Left lung (tissue), 10 donors: ENCODE data around the gene MAN1C1. TPM values are rescaled to one million over a fixed set of nuclear protein-coding genes. Genes with fewer than 3 reads are reported as not detected.

Experiments used
- ATAC-seq: fragments of 200-7000 bp; cut with Tn5 transposase; one replicate; pipeline ENCODE4 v1.9.1; 2020; ENCODE audit warnings: moderate library complexity
- DNase-seq, 4 donors: peaks; one replicate each; pipeline ENCODE4 v3.0.0-alpha.2; 2013 to 2020
- H3K27ac ChIP-seq, 2 donors: fragments of 200-600 bp; sonication (generic) in 1 of 2; one replicate each; pipeline versions ENCODE4 v1.5.0 to v1.8.0; 2020 to 2021
- H3K27me3 ChIP-seq, 2 donors: fragments of 200-600 bp; sonication (generic) in 1 of 2; one replicate each; pipeline versions ENCODE4 v1.5.0 to v1.8.0; 2020 to 2021
- H3K36me3 ChIP-seq, 2 donors: fragments of 200-600 bp; sonication (generic) in 1 of 2; one replicate each; pipeline versions ENCODE4 v1.5.0 to v1.8.0; 2020 to 2021
- H3K4me1 ChIP-seq, 2 donors: fragments of 200-600 bp; one replicate each; pipeline ENCODE4 v1.8.0; 2021
- H3K4me3 ChIP-seq, 2 donors: fragments of 200-600 bp; sonication (generic) in 1 of 2; one replicate each; pipeline versions ENCODE4 v1.5.0 to v1.8.0; 2020 to 2021; ENCODE audit warnings: mild to moderate bottlenecking in 1 of 2
- H3K9me3 ChIP-seq, 2 donors: fragments of 200-600 bp; sonication (generic) in 1 of 2; one replicate each; pipeline versions ENCODE4 v1.5.0 to v1.8.0; 2020 to 2021
- intact Hi-C, 2 donors: fragments of 100-400 bp; cut with DNase I; formaldehyde crosslinking; loops; one replicate each; pipeline versions ENCODE4 v1.11.2 to v1.14.2; 2022
- polyA plus RNA-seq, 6 donors: library from polyadenylated mRNA; unstranded; fragments of 120-200 nt; gene quantifications; one replicate each; pipeline ENCODE4 v1.2.1, GENCODE V29; 2013; ENCODE audit not compliant: insufficient read length in 6 of 6
- total RNA-seq, 2 donors: library from RNA; stranded (reverse); fragmentation: NEBNext Ultra II Directional; extraction: Animal tissue kit (Norgen Biotek cat#: 25700); gene quantifications; one replicate each; pipeline ENCODE4 v1.2.1, GENCODE V29; 2021
- TF ChIP-seq, protein P1 (sequence below), 2 donors: fragments of 200-600 bp; sonication (generic) in 1 of 2; IDR thresholded peaks; one replicate each; pipeline versions ENCODE4 v1.5.0 to v1.8.0; 2021; ENCODE audit warnings: antibody characterized with exemption in 2 of 2
- donor health status: DM: no; HTN: yes; CAD: no.
- donor health status: DM: no; HTN: no; CAD: no.

Gene MAN1C1
- total and polyA plus RNA-seq, 8 donors: 14.9 to 20.3 (median 16.1) TPM

DNA sequence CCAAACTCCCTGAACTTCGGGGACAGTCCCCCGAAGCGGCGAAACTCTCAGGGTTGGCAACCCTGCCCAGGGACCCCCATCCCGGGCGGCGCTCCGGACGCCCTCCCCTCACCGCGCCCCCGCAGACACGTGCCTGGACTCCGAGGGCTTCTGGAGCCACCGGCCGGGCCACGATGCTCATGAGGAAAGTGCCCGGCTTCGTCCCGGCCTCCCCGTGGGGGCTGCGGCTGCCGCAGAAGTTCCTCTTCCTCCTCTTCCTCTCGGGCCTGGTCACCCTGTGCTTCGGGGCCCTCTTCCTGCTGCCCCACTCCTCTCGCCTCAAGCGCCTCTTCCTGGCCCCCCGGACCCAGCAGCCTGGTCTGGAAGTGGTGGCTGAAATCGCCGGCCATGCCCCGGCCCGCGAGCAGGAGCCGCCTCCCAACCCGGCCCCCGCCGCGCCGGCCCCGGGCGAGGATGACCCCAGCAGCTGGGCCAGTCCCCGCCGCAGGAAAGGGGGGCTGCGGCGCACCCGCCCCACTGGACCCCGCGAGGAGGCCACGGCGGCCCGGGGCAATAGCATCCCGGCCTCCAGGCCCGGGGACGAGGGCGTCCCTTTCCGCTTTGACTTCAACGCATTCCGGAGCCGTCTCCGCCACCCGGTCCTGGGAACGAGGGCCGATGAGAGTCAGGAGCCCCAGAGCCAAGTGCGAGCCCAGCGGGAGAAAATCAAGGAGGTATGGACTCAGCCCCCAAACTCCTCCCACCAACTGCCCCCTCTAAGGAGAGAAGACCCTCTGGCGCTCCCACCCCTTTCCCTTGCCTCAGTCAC lies 1.2 kb downstream of the MAN1C1 start:
- Histone ChIP-seq H3K36me3 (no peaks in the 10 kb centered on the region), H3K9me3 (no peaks in the 10 kb centered on the region), H3K4me1 (peaks cover 5 to 41% of the 10 kb centered on the region in 2 donors), H3K4me3 (peak overlapping the region; percentile 71 to 82), H3K27me3 (peaks cover 0 to 12% of the 10 kb centered on the region in 2 donors), H3K27ac (peak overlapping the region; percentile 13 to 65)
- intact Hi-C loops: loop anchor here in 1 of 2 donors (10.0 kb wide), 1 partner anchor 127 kb away; no protein-coding TSS in a partner anchor
- ATAC-seq: no peak
- peak in 1 of 4 donors; percentile 84 for DNase-seq
- TF ChIP-seq, protein P1, sequence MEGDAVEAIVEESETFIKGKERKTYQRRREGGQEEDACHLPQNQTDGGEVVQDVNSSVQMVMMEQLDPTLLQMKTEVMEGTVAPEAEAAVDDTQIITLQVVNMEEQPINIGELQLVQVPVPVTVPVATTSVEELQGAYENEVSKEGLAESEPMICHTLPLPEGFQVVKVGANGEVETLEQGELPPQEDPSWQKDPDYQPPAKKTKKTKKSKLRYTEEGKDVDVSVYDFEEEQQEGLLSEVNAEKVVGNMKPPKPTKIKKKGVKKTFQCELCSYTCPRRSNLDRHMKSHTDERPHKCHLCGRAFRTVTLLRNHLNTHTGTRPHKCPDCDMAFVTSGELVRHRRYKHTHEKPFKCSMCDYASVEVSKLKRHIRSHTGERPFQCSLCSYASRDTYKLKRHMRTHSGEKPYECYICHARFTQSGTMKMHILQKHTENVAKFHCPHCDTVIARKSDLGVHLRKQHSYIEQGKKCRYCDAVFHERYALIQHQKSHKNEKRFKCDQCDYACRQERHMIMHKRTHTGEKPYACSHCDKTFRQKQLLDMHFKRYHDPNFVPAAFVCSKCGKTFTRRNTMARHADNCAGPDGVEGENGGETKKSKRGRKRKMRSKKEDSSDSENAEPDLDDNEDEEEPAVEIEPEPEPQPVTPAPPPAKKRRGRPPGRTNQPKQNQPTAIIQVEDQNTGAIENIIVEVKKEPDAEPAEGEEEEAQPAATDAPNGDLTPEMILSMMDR (IDR thresholded peaks at IDR 0.05): no peak

DNA sequence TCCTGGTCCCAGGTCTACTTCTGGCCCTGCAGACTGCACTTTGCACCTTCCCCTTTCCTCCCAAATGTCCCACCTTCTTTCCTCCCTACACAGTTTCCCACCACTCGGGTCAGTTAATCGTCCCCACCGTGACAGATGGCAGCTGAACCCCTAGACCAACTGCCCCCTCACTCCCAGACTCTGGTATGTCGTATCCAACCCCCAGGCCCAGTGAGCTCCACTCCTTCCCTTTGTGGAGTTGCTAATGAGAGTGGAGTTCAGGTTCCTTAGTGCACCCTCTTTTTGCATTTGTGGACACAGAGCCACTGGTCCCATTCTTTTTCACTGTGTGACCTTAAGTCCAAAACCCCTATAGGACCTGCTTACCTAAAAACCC lies 1.8 kb downstream of the MAN1C1 start:
- DNase-seq: no peak

DNA sequence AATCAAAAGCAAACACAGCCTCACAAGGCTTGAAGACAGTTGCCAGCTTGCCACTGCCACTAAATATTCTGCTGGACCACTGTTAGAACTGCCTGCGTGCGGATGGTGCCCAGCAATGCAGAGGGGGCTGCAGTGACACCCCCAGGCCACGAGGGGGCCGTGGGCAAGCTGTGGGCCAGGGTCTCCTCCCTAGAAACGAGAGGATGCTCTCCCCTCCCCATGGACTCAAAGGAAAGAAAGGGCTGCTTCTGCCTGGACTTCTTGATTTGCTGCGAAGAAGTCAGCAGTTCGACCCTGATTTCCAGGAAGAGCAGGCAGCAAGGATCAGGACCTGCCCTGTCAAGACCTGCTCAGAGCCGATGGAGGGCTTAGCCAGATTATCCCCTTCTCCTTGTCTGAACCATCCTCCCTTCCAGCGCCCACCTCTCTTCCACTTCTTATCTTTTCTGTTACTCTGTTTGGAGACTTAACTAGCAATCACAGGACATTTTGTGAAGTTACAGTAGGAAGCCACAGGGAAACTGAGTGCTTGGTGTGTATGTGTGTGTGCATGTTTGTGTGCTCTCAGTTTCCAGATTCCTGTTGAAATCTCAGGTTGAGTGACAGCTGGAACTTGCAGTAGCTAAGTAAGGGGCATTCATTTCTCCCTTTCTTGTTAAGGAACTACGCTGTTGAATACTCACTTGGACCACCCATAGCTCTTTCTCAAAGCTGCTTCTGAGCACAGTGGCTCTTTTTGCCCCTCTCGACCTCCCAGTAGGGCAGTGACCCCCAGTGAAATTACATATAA lies 2.7 kb downstream of the MAN1C1 start:
- H3K4me3 ChIP-seq: peak overlapping the region in 1 of 2 donors; percentile 82
- TF ChIP-seq, protein P1 (IDR thresholded peaks at IDR 0.05): peak; percentile 66 to 74
- ATAC-seq: no peak

More for the DNA sequence above, 1.8 kb downstream of the MAN1C1 start:
- no peak overlapping the region for H3K27ac ChIP-seq
- H3K4me3 ChIP-seq: peak overlapping the region; percentile 71 to 82
- ATAC-seq: no peak
- H3K36me3 ChIP-seq: no peaks in the 10 kb centered on the region
- TF ChIP-seq, protein P1 (IDR thresholded peaks at IDR 0.05): no peak
- H3K9me3 ChIP-seq: no peaks in the 10 kb centered on the region
- peaks cover 0 to 12% of the 10 kb centered on the region in 2 donors for H3K27me3 ChIP-seq
- peaks cover 5 to 41% of the 10 kb centered on the region in 2 donors for H3K4me1 ChIP-seq
- intact Hi-C loops: loop anchor here in 1 of 2 donors (10.0 kb wide), 1 partner anchor 126 kb away; no protein-coding TSS in a partner anchor

DNA sequence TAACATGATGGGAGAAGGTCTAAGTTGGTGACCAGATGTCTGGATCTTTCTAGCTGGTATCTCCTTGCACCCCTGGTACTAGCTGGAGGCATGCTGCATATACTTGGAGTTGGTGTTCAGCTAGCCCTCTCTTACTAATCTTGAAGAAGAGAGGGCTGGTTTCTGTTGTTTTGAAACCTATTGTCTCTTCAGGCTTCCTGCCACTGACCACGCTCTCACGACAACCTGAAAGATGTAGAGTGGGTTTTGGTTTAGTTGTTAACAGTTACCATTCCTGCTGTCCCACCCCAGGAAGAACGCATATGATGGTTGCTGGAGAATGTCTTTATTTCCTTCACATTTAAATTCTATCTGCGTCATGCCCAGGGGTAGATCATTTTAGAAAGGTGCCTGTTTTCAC lies 3.6 kb downstream of the MAN1C1 start:
- H3K4me1 ChIP-seq: peaks cover 5 to 41% of the 10 kb centered on the region in 2 donors
- no peaks in the 10 kb centered on the region for H3K36me3 ChIP-seq
- no peak overlapping the region for H3K27ac ChIP-seq
- intact Hi-C loops: no loop called here
- H3K27me3 ChIP-seq: peaks cover 0 to 12% of the 10 kb centered on the region in 2 donors
- no peak for DNase-seq
- peak overlapping the region in 1 of 2 donors; percentile 82 for H3K4me3 ChIP-seq
- H3K9me3 ChIP-seq: no peaks in the 10 kb centered on the region
- TF ChIP-seq, protein P1 (IDR thresholded peaks at IDR 0.05): no peak
- no peak for ATAC-seq

More for the DNA sequence above, 2.7 kb downstream of the MAN1C1 start:
- intact Hi-C loops: loop anchor here in 1 of 2 donors (10.0 kb wide), 1 partner anchor 126 kb away; no protein-coding TSS in a partner anchor
- no peaks in the 10 kb centered on the region for H3K9me3 ChIP-seq
- peak in 1 of 4 donors; percentile 66 for DNase-seq
- H3K4me1 ChIP-seq: peaks cover 5 to 41% of the 10 kb centered on the region in 2 donors
- no peaks in the 10 kb centered on the region for H3K36me3 ChIP-seq
- H3K27ac ChIP-seq: peak overlapping the region in 1 of 2 donors; percentile 2
- H3K27me3 ChIP-seq: peaks cover 0 to 12% of the 10 kb centered on the region in 2 donors
